ENCODE measurements around the gene TTYH1.

- TF ChIP-seq CTCF (conservative IDR thresholded peaks at IDR 0.05) (no peak), ZFX (IDR thresholded peaks at IDR 0.05) (no peak)
Measured at GRCh38 chr19:54388802-54389139, 26.5 kb upstream of the TTYH1 start.
